Kidney tubule cell (primary cell): ENCODE measurements around the gene PRDM11.

Experiments
- DNase-seq: peaks from one replicate; pipeline ENCODE4 v3.0.0-alpha.2; 2018; ENCODE audit warnings: low spot score

PRDM11 gene

GRCh38 chr11:45158210-45158731 lies 11.8 kb downstream of the PRDM11 start:
- no peak for DNase-seq

- DNase-seq, result no peak
Observed at GRCh38 chr11:45158891-45159605, 12.6 kb downstream of the PRDM11 start.

GRCh38 chr11:45159781-45160365 lies 13.4 kb downstream of the PRDM11 start:
- no peak for DNase-seq

DNA sequence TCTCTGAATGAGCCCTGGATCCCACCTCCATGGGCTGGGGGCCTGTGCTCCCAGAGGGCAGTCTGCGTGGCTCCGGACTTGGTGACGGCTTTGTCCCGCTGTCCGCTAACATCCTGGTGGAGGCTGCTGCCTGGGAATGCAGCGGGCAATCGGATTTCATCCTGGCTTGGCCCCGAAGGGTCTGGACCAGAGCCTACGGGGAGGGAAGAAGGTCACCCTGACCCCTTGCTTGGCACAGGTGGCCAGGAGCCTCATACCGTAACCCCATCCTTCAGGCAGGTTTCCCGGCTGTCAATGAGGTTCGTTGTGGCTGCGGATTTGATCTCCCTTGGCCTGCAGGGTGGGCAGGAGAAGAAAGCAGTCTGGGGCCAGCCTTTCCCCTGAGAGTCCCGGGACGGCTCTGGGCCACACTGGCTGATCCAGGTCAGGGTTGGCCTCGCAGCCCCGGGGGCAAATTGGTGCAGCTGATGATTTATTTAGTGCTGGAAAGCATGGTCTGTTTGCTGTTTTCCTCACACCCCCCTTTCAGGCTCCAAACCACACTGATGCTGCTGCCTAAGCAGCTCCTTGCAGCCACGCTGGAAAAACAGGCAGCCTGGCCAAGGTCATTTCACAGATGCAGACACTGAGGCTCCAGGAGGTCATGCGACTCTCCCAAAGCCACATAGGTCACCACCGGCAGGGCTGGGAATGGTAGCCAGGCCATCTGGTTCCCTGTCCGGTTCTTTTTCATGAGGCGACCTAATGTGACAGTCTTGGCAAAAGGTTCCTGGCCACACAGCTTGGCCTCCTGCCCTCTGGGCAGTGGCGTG lies 15.0 kb downstream of the PRDM11 start:
- no peak for DNase-seq

GRCh38 chr11:45162064-45162375 lies 15.6 kb downstream of the PRDM11 start:
- DNase-seq, result no peak

DNA sequence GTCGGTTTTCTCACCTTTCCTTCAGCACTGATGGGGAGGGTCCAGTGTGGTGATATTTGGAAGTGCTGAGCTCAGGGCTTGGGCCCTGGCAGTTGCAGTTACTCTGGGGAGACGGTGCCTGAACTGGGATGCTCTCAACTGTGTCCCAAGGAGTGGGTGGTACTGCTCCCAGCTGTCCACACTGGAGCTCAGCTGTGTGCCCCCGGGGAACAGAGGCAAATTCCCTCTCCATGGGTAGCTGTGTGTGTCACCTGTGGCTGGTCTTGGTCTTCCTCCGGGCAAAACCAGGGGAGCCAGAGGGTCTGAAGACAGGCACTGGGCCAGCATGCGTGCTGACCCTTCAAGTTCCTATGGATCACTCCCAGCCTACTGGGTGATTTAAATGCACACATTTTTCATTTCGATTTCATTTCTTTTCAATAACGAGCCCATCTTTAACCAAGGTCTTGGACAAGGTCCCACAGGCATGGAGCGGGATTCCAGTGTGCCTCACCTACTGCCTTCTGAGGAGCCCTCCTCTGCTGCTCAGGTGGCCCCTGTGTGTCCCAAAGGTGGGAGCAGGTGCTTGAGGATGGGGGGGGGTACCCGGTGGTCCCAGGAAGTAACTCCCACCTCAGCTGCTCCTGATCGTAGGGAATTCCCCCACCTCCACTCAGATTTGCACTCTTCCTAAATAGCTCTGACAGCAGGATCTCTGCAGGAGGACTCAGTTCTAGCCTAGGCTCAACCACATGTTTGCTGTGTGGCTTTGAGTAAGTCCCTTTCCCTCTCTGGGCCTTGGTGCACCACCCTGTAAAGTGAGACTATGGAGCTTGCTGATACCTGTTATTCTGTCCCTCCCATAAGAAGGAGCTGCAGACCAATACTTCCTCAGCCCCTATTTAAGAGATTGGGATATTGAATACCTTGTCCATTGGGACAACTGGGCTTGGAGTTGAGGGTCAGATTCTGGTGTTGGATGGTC lies 16.8 kb downstream of the PRDM11 start:
- DNase-seq, result no peak

DNA sequence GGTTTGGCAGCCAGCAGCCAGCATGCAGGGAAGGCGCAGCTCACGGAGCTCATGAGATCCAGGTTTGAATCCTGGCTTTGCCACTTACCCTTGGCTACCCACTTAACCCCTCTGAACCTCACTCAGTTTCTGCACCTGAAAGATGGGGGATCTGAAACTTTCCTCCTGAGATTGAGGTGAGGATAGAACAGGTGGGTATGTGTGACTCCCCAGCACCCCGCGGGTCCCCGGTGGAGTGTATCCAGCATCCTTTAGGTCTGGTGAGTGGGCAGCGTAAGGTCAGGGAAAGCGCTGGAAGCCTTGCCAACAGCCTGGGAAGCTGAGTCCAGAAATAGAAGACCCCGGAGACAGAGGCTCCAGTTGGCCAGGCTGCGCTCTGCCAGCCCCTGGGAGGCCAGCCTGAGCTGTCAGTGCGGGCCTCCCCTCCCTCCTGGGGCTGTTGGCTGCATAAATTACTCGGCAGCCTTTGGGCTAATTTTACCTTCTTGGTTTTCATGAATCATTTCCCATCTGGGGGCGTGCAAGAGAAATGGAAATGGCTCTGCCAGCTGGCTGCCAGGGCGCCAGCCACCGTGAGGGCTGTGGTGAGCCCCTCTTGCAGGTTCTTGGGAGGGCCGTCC lies 17.6 kb downstream of the PRDM11 start:
- peak; percentile 24 for DNase-seq

DNA sequence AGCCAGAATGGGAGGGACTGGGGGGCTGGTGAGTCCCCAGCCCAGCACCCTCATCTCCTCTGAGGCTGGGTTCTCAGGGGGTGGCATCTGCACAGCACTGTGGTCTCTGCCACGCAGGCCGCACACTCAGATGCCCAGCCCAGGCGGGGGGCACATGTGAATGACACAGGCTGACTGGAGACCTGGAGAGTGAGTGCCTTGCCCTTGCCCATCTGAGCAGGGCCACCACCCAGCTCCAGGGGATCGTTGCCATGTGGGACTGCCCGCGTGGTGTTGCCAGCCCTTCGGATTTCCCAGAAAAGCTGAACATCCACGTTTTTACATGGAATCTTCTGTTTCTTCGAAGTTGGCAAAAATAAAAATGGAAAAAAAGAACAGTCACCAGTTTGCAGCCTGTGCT lies 18.9 kb downstream of the PRDM11 start:
- DNase-seq, result no peak

DNA sequence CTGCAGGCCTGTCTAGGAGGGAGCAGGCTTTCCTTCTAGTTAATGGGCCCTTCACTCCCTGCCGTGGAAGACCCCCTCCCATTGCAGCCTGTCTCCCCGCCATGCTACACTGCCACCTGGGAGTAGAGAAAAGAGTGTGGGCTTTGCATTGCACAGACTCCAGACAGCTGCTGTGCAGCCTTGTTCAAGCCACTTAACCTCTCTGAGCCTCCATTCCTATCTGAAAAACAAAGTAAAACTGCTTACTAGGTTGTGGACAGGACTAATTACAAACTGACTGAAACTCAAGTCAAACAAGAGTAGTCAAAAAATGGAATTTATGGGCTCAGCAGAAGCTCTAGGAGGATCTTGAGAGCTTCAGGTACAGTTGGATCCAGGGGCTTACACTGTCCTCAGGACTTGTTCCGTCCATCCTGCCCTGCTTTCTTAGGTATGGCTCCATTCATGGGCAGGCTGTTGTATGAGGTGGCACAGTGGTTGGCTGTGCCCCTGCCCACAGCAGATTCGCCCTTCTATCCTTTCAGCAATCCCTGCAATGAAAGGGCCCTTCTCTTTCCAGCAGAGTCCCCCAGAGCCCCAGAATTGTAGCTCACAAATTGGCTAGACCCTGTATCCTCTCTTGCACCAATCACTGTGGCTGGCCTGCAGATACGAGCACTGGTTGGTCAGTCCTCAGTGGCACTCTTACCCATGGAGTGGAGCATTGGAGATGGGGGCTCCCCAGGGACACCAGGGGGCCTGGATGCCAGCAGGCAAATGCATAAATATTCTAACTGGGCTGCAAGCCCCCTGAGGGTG lies 19.6 kb downstream of the PRDM11 start:
- no peak for DNase-seq

- DNase-seq, result no peak
Observed at GRCh38 chr11:45166604-45166897, 20.1 kb downstream of the PRDM11 start.

DNA sequence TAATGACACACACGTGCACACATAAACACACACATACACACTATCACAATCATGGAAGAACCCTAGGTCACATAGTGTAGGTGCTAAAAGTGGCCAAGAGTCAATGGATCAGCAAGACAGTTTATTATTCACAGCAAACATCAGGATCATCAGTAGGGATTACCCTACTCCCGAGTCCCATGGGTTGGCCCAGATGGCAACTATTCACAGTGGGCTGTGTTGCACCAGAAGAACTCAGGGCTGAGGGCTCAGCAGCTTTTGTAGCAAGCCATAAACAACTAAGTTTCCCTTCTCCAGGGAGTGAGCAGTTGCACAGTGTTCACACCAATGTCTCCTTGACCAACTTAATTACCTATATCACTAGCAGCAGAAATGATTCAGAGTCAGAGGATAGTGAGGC lies 20.8 kb downstream of the PRDM11 start:
- DNase-seq, result no peak

DNA sequence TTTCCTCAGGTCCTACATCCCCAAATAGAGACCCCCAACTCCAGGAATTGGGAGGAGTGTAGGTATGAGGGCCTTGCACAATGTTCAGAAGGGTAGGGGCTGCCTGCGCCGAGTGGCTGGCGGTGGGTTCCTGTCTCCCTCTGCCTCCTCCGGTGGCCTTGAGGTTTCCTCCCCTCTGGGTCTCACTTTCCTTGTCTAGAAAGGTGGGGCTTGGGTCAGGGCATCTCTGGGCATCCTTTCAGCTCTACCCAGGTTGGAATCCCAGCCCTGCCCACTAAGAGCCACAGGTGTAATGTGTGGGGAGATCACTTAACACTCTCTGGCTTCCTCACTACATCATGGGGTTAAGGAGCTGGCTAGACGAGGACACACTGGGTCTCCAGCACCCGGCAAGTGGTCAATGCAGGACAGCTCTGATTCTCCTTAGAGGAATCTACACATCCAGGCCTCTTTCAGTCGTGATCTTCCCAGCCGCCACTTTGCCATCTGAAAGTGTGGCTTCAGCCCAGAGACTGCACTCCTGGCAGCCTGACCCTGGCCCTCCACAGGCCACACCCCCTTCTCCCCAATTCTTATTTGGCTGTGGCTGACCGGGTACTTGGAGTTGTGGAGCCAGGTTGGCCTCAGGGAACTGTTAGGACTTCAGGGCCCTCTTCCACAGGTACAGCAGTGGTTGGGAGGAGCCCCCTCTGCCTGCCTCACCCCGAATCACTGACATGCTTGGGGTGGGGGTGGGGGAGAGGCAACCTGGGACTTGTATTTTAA lies 22.1 kb downstream of the PRDM11 start:
- no peak for DNase-seq

- peak; percentile 51 for DNase-seq
Observed at GRCh38 chr11:45169310-45170072, 23.1 kb downstream of the PRDM11 start.

DNA sequence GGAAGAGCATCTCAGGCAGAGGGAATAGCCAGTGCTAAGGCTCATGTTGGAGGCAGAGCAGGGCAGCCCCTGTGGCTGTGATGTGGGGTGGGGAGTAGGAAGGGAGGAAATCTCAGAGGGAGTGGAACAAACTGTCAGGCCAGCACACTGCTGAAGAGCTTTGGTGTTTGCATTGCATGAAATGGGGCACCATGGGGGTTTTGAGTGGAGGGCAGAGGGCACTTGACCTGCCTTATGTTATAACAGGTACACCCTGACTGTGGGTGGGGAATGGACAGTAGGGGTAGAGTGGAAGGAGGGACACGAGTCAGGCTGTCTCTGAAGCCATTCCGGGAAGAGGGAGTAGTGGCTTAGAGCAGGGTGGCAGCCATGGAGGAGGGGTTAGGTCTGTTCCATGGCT lies 24.0 kb downstream of the PRDM11 start:
- no peak for DNase-seq

DNA sequence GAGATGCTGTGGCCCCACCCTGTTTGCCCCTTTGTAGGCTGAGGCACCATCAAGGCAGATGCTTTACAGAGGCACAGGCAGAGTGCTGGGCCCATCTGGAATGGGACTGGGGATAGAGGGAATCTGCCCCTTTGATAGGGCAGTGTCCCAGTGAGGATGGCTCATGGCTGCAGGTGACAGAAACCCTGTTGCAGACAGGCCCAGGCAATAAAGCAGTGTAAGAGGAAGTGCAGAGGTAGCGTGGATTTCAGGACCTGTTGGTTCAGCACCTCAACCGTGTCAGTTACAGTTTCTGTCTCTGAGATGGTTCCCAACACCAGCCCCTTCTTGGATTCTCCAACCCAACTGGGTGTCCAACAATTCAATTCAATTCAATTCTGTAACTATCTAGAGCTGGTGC lies 25.1 kb downstream of the PRDM11 start:
- no peak for DNase-seq

DNA sequence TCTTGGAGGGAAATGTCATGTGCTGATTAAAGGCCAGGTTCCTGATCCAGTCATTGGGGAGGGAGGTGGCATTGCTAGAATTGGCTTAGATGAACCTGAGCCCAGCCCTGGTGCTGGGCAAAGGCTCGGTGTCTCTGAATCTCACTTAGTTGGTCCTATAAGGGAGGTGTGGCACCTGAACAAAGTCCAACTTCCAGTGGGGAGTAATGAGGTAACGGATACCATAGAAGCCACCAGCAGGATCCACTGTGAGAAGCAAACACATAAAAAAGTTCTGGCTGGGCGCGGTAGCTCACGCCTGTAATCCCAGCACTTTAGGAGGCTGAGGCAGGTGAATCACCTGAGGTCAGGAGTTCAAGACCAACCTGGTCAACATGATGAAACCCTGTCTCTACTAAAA lies 26.6 kb downstream of the PRDM11 start:
- no peak for DNase-seq

DNA sequence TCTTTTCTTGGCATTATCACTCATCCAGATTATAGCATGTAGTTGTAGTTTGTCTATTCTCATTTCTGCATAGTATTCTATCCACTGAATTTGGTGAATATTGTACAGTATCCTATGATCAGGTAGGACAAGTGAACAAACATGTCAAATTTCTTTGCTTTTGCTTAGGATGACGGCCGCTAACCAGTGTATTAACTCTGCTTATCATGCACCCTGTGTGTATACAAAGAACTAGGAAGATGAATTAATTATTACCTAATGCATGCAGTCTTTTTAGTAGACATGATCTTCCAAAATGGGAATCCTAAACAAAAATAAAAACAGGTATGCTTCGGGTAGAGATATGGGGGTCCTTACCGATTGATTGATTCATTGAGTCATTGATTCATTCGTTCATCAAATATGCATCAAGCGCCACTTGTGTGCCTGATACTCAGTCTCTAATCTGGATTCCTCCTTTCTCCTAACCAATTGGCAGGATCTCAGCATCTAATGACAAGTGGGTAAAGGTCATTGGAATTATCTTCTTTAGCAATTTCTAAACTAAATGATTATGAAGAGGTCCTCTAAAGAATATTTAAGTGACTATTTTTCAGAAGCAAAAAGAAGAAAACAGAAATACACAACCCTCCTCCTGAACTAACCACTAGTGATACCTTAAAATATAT lies 27.9 kb downstream of the PRDM11 start:
- no peak for DNase-seq

DNA sequence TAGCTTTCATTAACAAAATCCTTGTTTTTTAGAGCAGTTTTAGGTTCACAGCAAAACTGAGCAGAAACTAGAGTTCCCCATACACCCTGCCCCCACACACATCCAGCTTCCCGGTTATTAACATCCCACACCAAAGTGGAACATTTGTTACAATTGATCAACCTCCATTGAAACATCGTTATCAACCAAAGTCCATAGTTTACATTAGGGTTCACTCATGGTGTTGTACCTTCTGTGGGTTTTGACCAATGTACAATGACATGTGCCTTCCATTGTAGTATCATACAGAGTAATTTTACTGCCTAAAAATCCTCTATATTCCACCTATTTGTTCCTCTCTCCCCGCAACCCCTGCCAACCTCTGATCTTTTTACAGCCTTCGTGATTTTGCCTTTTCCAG lies 28.5 kb downstream of the PRDM11 start:
- no peak for DNase-seq

DNA sequence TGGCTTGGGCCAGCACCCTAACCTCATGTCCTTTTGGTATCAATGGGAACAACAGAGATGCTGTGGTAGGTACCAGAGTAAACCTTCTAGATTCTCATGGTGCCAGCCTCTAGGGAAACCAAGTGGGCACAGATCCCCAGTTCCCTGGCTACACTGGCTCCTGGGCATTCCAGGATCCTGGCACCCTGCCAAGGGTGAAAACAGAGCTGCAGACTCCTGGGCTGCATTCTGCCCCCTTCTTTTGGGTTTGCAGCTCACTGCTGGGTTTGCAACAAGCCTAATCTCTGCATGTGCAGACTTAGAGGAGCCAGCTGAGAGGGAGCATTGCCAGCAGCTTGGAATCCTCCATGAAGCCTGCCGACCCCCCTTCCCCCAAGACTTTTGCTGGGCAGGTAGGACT lies 30.6 kb downstream of the PRDM11 start:
- DNase-seq, result no peak
